Neuronal stem cell (in vitro differentiated cells): Measurements from ENCODE around the gene EEPD1.

Experiments used
- DNase-seq: peaks from one replicate; pipeline ENCODE4 v3.0.0-alpha.2; 2013; ENCODE audit warnings: low spot score
- H2AFZ ChIP-seq: one replicate; pipeline ENCODE4 v1.6.1; 2013; ENCODE audit warnings: mild to moderate bottlenecking, low read length, inconsistent platforms
- H2AK5ac ChIP-seq: 2 replicates; pipeline ENCODE4 v1.6.1; 2013; ENCODE audit warnings: low read depth, mild to moderate bottlenecking, inconsistent platforms, low read length, moderate library complexity, mixed read lengths
- H2BK120ac ChIP-seq: 2 replicates; pipeline ENCODE4 v1.6.1; 2013; ENCODE audit warnings: low read depth, mild to moderate bottlenecking, inconsistent platforms, low read length, moderate library complexity, mixed read lengths
- H2BK12ac ChIP-seq: one replicate; pipeline ENCODE4 v1.6.1; 2013; ENCODE audit warnings: low read length, inconsistent platforms
- H2BK15ac ChIP-seq: 2 replicates; pipeline ENCODE4 v1.6.1; 2013; ENCODE audit warnings: mild to moderate bottlenecking, low read length, inconsistent platforms, mixed read lengths
- H2BK5ac ChIP-seq: one replicate; pipeline ENCODE4 v1.6.1; 2013; ENCODE audit warnings: inconsistent platforms, mild to moderate bottlenecking, low read length, moderate library complexity
- H3K14ac ChIP-seq: one replicate; pipeline ENCODE4 v1.6.1; 2013; ENCODE audit warnings: low read length, inconsistent platforms
- H3K18ac ChIP-seq: 2 replicates; pipeline ENCODE4 v1.6.1; 2013; ENCODE audit warnings: low read length, inconsistent platforms
- H3K23ac ChIP-seq: 2 replicates; pipeline ENCODE4 v1.6.1; 2013; ENCODE audit warnings: low read depth, mild to moderate bottlenecking, mixed read lengths, low read length, inconsistent platforms; ENCODE audit not compliant: poor library complexity
- H3K27ac ChIP-seq: replicated peaks from 3 replicates; pipeline ENCODE4 v1.5.1; 2013; ENCODE audit warnings: low read length, inconsistent platforms
- H3K27me3 ChIP-seq, 3 experiments: 2 replicates each; pipeline ENCODE4 v1.6.1; 2013; ENCODE audit warnings: low read length in 3 of 3, mild to moderate bottlenecking in 2 of 3, inconsistent platforms in 1 of 3, low read depth in 1 of 3, mixed read lengths in 1 of 3, moderate library complexity in 1 of 3; ENCODE audit not compliant: control insufficient read depth in 3 of 3, insufficient read depth in 3 of 3
- H3K36me3 ChIP-seq, 2 donors: replicated peaks in 1 of 2; 2 replicates each; pipeline ENCODE4 v1.6.1; 2013; ENCODE audit warnings: low read length in 2 of 2; ENCODE audit not compliant: control insufficient read depth in 2 of 2, insufficient read depth in 2 of 2
- H3K4ac ChIP-seq: 2 replicates; pipeline ENCODE4 v1.6.1; 2013; ENCODE audit warnings: inconsistent platforms, mild to moderate bottlenecking, low read length, moderate library complexity
- H3K4me1 ChIP-seq, 2 donors: 1 replicate in 1 of 2; 2 replicates in 1 of 2; pipeline ENCODE4 v1.6.1; 2013; ENCODE audit warnings: low read length in 2 of 2, low read depth in 1 of 2; ENCODE audit not compliant: control insufficient read depth in 2 of 2, insufficient read depth in 1 of 2
- H3K4me2 ChIP-seq: one replicate; pipeline ENCODE4 v1.6.1; 2013; ENCODE audit warnings: mild to moderate bottlenecking, low read length, inconsistent platforms; ENCODE audit not compliant: insufficient read depth, poor library complexity, severe bottlenecking
- H3K4me3 ChIP-seq, 2 donors: 2 replicates each; pipeline ENCODE4 v1.5.1; 2013; ENCODE audit warnings: low read length in 2 of 2, mild to moderate bottlenecking in 2 of 2, inconsistent platforms in 1 of 2, moderate library complexity in 1 of 2
- H3K79me1 ChIP-seq: one replicate; pipeline ENCODE4 v1.6.1; 2013; ENCODE audit warnings: low read depth, mild to moderate bottlenecking, inconsistent platforms, low read length, moderate library complexity
- H3K9ac ChIP-seq: one replicate; pipeline ENCODE4 v1.6.1; 2013; ENCODE audit warnings: mild to moderate bottlenecking, low read depth, low read length, inconsistent platforms; ENCODE audit not compliant: poor library complexity
- H3K9me3 ChIP-seq, 2 donors: replicated peaks in 1 of 2; 2 replicates each; pipeline versions ENCODE3 to v1.6.1; 2013; ENCODE audit warnings: low read length in 2 of 2, mild to moderate bottlenecking in 2 of 2, inconsistent platforms in 1 of 2, low read depth in 1 of 2, mixed read lengths in 1 of 2, moderate library complexity in 1 of 2; ENCODE audit not compliant: control insufficient read depth in 2 of 2, insufficient read depth in 1 of 2
- H4K8ac ChIP-seq: one replicate; pipeline ENCODE4 v1.6.1; 2013; ENCODE audit warnings: low read depth, mild to moderate bottlenecking, inconsistent platforms, low read length, moderate library complexity
- H4K91ac ChIP-seq: one replicate; pipeline ENCODE4 v1.6.1; 2013; ENCODE audit warnings: low read length, low read depth, mild to moderate bottlenecking, inconsistent platforms; ENCODE audit not compliant: poor library complexity
- WGBS, 2 donors: extraction: QIAGEN DNeasy Blood & Tissue Kit; methylation state at CpG; one replicate each; pipeline ENCODE4 v1.1.7; 2013; ENCODE audit warnings: missing lambda C conversion rate in 2 of 2, mixed read lengths in 1 of 2; ENCODE audit not compliant: insufficient read length in 2 of 2, insufficient replicate concordance in 1 of 2; ENCODE audit errors: extremely low coverage in 2 of 2; 5-methylcytosine and 5-hydroxymethylcytosine counted together

Gene EEPD1

DNA sequence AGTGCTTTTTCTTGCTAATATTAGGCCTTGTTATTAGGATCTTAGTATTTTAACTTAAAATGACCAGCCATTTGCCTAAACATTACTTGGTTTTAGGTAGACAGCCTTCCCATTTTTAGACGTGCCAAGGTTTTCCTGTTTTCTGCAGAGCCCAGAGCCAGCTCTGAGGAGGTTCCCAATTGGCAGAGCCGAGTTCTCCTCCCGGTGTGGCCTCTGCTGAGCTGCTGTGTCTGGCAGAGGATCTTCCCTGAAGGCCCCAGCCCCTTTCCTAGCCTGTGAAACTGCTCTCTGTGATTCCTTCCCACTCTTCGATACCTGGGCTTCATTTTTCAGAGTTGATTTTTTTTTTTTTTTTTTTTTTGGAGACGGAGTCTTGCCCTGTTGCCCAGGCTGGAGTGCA lies 91.4 kb downstream of the EEPD1 start:
- Histone ChIP-seq H3K36me3 (no peaks in the 10 kb centered on the region), H3K18ac (no peak overlapping the region), H3K79me1 (no peaks in the 10 kb centered on the region), H2BK12ac (no peak overlapping the region), H2BK15ac (no peak overlapping the region), H2AFZ (no peak overlapping the region), H3K27me3 (no peaks in the 10 kb centered on the region), H3K23ac (no peak overlapping the region), H3K9me3 (peaks cover 0 to 4% of the 10 kb centered on the region in 2 donors), H2BK5ac (no peak overlapping the region), H3K4ac (no peak overlapping the region), H4K8ac (no peak overlapping the region), H3K4me1 (no peaks in the 10 kb centered on the region), H3K27ac (no peak overlapping the region), H3K14ac (no peak overlapping the region), H2AK5ac (no peak overlapping the region), H3K9ac (no peak overlapping the region), H3K4me3 (no peak overlapping the region), H4K91ac (no peak overlapping the region), H3K4me2 (no peak overlapping the region), H2BK120ac (no peak overlapping the region)
- WGBS, 2 donors = no CpG with 5 or more reads among the region's 5 CpGs
- DNase-seq = no peak

DNA sequence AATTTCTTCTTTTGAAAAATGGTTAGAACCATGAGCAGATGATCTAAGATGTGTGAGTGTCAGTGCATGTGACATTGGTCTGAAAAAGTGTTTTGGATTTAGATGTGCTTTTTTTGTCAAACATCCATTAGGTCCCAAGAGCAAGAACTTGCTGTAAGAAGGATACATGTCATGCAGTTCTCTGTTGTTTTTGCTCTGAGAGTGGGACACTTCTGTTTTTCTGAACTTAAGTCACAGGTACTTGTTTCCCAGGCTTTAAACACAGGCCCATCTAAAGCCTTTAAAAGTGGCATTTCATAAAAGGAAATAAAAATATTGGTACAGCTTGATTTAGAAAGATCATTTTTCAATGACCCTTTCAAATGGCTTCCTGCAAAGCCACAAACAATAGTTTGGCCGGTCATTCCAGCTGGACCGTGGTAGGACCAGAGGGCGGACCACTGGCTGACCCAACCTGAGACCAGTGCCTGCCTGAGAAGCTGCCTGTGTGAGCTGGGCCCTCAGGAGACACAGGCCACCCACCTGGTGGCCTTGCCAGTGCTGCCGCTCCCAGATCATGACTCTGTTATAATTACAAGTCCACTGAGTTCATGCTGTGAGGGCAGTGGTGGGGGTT lies 92.7 kb downstream of the EEPD1 start:
- Histone ChIP-seq H3K27me3 (no peaks in the 10 kb centered on the region), H3K4me1 (no peaks in the 10 kb centered on the region), H3K27ac (no peak overlapping the region), H3K4me2 (no peak overlapping the region), H2BK5ac (no peak overlapping the region), H3K9me3 (no peaks in the 10 kb centered on the region), H2AFZ (no peak overlapping the region), H2BK15ac (peak overlapping the region; percentile 7), H3K14ac (no peak overlapping the region), H3K4me3 (no peak overlapping the region), H3K9ac (no peak overlapping the region), H3K36me3 (no peaks in the 10 kb centered on the region), H3K18ac (no peak overlapping the region), H2BK120ac (no peak overlapping the region), H4K8ac (no peak overlapping the region), H2AK5ac (no peak overlapping the region), H3K79me1 (no peaks in the 10 kb centered on the region), H3K23ac (no peak overlapping the region), H2BK12ac (no peak overlapping the region), H4K91ac (no peak overlapping the region), H3K4ac (no peak overlapping the region)
- WGBS, 2 donors = no CpG with 5 or more reads among the region's 4 CpGs
- no peak for DNase-seq

DNA sequence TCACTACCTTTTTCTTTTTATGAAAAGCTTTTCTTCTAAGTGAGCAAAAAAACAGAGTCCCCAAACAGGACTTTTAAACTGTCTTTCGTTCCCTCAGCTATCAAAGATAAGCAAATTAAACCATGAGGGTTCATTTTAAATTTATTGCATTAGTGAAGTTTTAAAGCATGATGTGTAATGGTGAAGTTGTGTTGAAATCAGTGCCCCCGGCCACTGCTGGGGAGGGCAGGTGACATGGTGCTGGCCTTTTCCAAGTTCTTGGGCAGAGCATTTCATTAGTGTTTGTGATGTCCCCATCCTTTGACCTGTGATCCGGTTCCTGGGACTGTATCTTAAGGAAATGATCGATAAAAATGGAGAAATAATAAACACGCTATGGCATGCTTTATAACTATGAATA lies 96.0 kb downstream of the EEPD1 start:
- Histone ChIP-seq H3K18ac (no peak overlapping the region), H4K91ac (no peak overlapping the region), H2BK12ac (no peak overlapping the region), H2BK120ac (no peak overlapping the region), H3K9ac (no peak overlapping the region), H3K9me3 (no peaks in the 10 kb centered on the region), H2AK5ac (no peak overlapping the region), H3K4me1 (no peaks in the 10 kb centered on the region), H3K27ac (no peak overlapping the region), H2BK5ac (no peak overlapping the region), H3K27me3 (no peaks in the 10 kb centered on the region), H3K23ac (no peak overlapping the region), H3K14ac (no peak overlapping the region), H3K36me3 (no peaks in the 10 kb centered on the region), H3K4me3 (no peak overlapping the region), H2BK15ac (no peak overlapping the region), H4K8ac (no peak overlapping the region), H3K4ac (no peak overlapping the region), H3K4me2 (no peak overlapping the region), H3K79me1 (no peaks in the 10 kb centered on the region), H2AFZ (no peak overlapping the region)
- no CpG with 5 or more reads among the region's 5 CpGs for whole genome bisulfite sequencing, 2 donors
- DNase-seq = no peak

DNA sequence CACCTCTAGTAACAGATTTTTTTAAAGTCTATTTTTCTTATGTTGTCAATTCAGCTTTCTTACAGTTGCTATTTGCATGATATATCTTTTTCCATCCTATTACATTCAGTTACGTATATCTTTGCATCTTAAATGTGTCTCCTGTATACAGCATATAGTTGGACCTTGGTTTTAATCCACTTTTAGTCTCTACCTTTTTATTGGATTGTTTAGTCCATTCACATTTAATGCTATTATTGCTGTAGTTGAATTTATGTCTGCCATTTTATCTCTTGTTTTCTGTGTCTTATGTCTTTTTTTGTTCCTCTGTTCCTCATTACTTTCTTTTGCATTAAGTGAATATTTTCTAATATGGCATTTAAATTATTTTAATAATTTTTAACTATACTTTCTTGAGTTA lies 100.6 kb downstream of the EEPD1 start:
- Histone ChIP-seq H2BK5ac (no peak overlapping the region), H3K9ac (no peak overlapping the region), H2BK15ac (no peak overlapping the region), H2BK12ac (no peak overlapping the region), H3K79me1 (no peaks in the 10 kb centered on the region), H2AFZ (no peak overlapping the region), H2BK120ac (no peak overlapping the region), H3K4ac (no peak overlapping the region), H3K4me3 (no peak overlapping the region), H3K14ac (no peak overlapping the region), H3K18ac (no peak overlapping the region), H3K27me3 (no peaks in the 10 kb centered on the region), H4K8ac (no peak overlapping the region), H3K27ac (no peak overlapping the region), H2AK5ac (no peak overlapping the region), H4K91ac (no peak overlapping the region), H3K4me2 (no peak overlapping the region), H3K23ac (no peak overlapping the region), H3K9me3 (no peaks in the 10 kb centered on the region), H3K4me1 (peaks cover 2 to 4% of the 10 kb centered on the region in 2 donors), H3K36me3 (no peaks in the 10 kb centered on the region)
- no peak for DNase-seq
- no CpG with 5 or more reads among the region's 1 CpG for WGBS, 2 donors
